Left renal cortex interstitium (tissue), 4 donors: Measurements from ENCODE around the gene CLEC1B. TPM values are rescaled to one million over a fixed set of nuclear protein-coding genes. Genes with fewer than 3 reads are reported as not detected.
"Not testable (repeated sequence)": the region's sequence is repeated elsewhere in the genome, so short reads cannot be mapped to it uniquely, and the experiment has no call there.

Source experiments
- DNase-seq, 4 donors: peaks; one replicate each; pipeline ENCODE4 v3.0.0-alpha.2; 2013; ENCODE audit warnings: low read depth in 4 of 4, low spot score in 2 of 4, missing footprints in 1 of 4
- polyA plus RNA-seq, 4 donors: library from polyadenylated mRNA; unstranded; fragments of 120-200 nt; gene quantifications; one replicate each; pipeline ENCODE4 v1.2.1, GENCODE V29; 2013; ENCODE audit not compliant: insufficient read length in 4 of 4

CLEC1B gene
- polyA plus RNA-seq, result 1 to 10 TPM in 3 of 4 donors, under 1 TPM in 1; 0.87 to 2.0 (median 1.3) TPM

DNA sequence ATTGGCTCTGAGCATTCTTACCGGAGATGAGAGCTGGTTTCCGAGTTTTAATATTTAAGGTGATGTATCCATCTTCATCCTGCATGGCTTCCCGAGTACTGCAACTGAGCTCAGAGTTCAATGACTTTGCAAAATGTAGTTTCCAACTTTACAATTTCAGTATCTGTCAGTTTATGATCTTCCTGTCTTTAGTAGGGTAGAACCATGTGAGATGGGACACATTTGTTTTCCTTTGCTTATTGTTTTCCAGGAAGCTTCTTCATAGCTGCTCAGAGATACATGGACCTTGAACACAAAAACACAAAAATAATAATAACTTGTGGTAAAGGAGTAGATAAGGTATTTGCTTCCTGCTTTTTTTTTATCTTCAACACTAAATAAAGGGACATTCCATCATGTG is at the start of gene CLEC1B:
CLEC1B (minus strand) TSS at position 106 of the 400 bp plus-strand sequence; CDS start at position 85, 21 bp downstream.
- no peak for DNase-seq

GRCh38 chr12:10048526-10048925 is 49.6 kb upstream of the CLEC1B start:
- DNase-seq, result no peak

- DNase-seq, result no peak
Observed at GRCh38 chr12:10042167-10042566, 43.2 kb upstream of the CLEC1B start.

GRCh38 chr12:10033783-10034545 is 35.0 kb upstream of the CLEC1B start:
- DNase-seq, result peak in 1 of 4 donors; percentile 2

DNA sequence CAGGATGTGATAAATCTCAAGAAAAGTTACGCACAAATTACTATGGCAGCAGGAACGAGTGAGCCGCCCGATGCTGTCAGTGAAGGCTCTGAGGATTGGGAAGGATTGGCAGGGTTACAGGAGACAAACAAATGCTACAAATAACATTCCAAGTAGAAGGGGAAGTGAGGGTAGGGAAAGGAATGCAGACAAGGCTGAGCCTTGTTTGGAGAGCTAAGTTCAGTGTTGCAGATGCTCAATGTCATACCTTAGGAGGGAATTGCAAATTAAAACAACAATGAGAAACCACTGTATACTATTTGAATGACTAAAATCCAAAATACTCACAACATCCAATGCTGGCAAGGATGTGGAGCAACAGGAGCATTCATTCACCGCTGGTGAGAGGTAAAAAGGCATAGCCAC is 32.9 kb upstream of the CLEC1B start:
- DNase-seq, result no peak

GRCh38 chr12:10031321-10031720 is 32.4 kb upstream of the CLEC1B start:
- no peak for DNase-seq

GRCh38 chr12:10030446-10030845 is 31.5 kb upstream of the CLEC1B start, which contains the start of gene CLEC9A:
CLEC9A (plus strand) TSS chr12:10030682; CDS start chr12:10052688, 22,006 bp downstream.
- DNase-seq, result no peak

DNA sequence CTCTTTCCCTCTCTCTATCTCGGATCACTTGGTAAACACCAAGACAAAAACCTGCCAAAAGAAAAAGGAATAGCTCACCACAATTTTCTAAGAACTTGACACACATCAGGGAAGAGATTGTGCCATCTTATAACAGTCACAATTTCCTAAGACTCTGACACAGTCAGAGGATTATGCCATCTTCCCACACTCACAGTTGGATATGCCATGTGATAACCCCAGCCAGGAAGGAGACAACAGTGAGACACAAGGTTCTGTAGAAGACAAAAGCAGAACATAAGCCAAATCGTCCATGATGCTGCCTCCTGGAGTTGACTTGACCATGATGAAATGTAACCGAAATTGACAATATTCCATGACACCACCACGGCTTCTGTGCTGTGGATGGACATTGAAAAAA is 28.8 kb upstream of the CLEC1B start:
- DNase-seq, result no peak

DNA sequence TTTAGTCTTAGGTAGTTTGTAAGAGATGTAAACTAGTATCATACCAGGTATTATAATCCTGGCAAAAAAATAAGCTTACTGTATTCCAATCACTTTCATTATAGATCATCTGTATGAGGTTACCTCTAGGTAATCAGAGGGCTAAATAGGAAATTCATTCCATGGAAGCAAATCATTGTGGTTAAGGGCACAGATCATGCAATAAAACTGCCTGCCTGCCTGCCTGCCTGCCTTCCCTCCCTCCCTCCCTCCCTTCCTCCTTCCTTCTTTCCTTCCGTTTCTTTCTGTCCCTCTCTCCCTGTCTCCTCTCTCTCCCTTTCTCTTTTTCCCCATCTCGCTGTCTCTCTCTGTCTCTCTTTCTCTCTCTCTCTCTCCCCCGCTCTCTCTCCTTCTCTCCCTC is 28.4 kb upstream of the CLEC1B start:
- DNase-seq, result no peak

DNA sequence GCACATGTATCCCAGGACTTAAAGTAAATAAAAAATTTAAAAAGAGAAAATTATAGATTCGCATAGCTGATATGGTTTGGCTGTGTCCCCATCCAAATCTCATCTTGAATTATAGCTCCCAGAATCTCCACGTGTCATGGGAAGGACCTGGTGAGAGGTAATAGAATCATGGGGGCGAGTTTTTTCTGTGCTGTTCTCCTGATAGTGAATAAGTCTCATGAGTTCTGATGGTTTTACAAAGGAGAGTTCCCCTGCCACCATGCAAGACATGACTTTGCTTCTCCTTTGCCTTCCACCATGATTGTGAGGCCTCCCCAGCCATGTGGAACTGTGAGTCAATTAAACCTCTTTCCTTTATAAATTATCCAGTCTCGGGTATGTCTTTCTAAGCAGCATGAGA is 27.7 kb upstream of the CLEC1B start:
- DNase-seq, result not testable (repeated sequence)

GRCh38 chr12:10025236-10025635 is 26.3 kb upstream of the CLEC1B start:
- DNase-seq, result no peak

- DNase-seq, result no peak
Observed at GRCh38 chr12:10021342-10021741, 22.4 kb upstream of the CLEC1B start.

GRCh38 chr12:10018386-10018785 is 19.5 kb upstream of the CLEC1B start:
- no peak for DNase-seq

DNA sequence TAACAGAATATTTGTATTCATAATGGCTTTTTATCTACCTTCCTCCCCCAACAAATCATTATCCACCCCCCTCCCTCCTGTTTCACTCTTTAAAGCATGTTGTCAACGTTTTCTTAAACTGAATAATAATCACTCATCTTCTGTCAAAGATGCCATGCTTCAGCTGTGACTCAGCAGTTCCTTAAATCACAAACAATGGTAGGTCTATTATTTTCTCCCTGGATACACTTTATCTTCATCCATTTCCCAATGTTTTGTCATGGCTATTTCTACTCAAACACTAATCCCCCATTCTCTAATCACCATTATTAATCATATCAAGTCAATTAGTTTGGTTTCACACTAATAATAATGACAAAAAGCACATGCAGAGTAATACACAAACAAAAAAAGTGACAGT is 18.0 kb upstream of the CLEC1B start:
- no peak for DNase-seq

DNA sequence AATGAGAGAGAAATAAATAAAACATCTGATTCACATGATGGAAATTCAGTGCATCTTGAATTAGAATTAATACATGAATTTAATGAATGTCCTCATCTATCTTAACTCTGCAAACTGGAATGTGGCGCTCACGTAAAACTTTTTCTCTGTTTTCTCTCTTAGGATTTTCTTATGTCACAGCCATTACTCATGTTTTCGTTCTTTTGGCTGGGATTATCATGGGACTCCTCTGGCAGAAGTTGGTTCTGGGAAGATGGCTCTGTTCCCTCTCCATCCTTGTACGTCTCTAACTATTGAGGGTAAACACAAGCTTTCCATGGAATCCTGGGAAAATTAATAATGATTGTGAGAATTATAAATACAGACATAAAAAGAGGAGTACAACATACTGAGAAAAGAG is 16.5 kb upstream of the CLEC1B start:
- DNase-seq, result no peak

DNA sequence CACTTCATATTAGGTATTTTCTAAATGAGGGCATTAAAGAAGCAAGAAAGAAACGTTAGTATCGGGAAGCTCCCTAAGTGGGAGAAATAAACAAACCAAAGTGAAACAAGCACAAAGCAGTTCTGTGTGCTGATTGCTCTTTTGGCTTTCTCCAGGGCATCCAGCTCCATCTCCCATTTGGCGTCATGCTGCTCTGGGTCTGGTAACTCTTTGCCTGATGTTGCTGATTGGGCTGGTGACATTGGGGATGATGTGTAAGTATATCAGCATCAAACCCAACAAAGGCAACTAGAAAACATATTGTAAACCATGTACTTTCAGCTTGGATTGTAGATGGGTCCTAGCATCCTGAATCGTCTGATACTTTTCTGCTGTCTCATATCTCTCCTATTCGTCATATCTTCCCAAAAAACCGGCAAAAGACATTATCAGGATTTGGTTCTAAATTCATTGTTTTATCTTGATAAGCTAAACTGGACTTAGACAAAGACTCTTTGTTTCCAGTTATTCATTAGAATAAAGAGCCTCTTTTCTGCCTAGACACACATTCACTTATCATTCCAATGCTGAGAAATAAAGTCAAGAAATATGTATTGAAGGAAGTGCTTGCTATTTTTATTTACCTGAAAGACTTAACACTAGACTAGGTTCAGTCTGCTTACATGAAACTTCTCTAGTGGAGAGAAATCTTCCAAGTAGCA is 13.9 kb upstream of the CLEC1B start:
- no peak for DNase-seq

DNA sequence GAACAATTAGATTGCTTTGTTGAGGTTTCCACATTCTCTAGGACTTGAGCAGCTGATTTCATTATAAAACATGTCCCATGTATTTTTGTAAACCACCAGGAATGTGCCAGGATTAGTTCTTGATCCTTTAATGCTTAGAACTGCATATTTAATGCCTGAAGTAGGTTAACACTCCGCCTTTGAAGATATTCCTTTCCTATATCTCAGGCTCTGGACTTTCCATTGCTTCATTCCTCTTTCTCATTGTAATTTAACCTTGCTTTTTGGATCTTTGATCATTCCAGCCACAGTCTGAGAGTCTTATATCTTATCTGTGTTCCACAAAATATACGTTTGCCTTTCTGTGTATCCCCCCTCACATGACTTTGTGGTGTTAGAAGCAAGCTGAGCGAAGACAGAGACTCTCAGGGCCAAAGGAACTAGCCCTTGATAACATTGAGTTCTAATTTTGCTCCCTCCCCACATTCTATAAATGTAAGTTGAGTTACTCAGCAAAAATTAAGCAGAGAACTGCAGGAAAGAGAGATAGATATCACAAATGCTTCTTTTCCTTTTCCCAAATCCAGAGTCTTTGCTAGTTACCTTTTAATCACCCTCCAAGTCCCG is 2.4 kb upstream of the CLEC1B start:
- no peak for DNase-seq

DNA sequence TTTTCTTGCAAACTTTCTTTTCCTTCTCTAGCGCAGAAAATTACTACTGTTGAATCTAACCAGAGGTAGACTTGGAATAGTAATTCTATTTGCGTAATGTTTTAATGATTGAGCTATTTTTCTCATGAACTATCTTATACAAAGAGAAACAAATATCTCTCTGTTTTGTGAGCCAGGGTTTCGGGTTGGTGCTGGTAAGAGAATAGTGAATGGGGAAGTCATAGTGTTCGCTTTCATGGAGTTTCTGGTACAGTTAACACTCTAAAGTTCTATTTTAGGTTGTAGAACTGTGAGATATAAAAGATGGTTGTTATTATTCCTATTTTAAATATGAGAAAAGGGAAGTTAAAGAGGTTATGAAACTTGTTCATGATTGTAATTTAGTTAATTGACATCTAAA is 6.6 kb downstream of the CLEC1B start:
- no peak for DNase-seq

GRCh38 chr12:9991876-9992275 is 7.0 kb downstream of the CLEC1B start:
- DNase-seq, result no peak

GRCh38 chr12:9980126-9980525 is 18.8 kb downstream of the CLEC1B start:
- DNase-seq, result no peak

DNA sequence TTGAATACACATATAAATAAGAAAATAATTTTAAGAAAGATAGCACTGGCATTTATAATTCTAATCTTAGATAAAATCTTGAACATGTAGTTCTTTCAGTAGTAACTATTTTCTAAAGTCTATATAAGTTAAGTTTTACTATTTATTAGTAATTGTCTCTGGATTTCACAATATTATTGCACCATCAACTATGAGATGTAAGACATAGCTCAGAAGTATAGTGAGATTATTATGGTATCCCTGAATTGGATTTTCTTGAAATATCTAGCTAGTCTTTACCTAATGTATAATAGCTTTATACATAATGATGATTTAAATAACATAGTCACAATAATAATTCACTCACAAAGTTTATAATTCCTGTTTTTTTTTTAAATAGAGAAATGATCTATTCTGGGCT is 21.0 kb downstream of the CLEC1B start:
- DNase-seq, result no peak

GRCh38 chr12:9976626-9977025 is 22.3 kb downstream of the CLEC1B start:
- DNase-seq, result not testable (repeated sequence)
